ENCODE data around the gene TJP1.
"Not testable (repeated sequence)": the region's sequence is repeated elsewhere in the genome, so short reads cannot be mapped to it uniquely, and the experiment has no call there.

Gene TJP1

DNA sequence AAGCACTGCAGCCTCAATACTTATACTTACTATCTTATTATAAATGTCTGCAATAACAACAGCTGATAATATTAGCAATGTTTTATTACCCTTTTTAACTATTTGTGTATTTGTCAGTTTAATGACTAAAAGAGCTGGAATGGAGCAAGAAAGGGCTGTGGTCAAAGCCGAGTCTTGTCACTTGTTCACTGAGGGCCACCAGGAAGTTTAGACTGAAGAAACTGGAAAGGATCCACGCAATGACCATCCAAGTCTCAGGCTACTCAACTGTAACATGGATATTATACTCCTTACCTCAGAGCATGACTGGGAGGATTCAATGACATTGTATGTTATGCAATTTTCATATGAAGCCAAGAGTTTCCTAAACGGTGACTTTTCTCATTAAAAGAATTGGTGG, 90.4 kb downstream of the TJP1 start:
- TF ChIP-seq, protein P1, sequence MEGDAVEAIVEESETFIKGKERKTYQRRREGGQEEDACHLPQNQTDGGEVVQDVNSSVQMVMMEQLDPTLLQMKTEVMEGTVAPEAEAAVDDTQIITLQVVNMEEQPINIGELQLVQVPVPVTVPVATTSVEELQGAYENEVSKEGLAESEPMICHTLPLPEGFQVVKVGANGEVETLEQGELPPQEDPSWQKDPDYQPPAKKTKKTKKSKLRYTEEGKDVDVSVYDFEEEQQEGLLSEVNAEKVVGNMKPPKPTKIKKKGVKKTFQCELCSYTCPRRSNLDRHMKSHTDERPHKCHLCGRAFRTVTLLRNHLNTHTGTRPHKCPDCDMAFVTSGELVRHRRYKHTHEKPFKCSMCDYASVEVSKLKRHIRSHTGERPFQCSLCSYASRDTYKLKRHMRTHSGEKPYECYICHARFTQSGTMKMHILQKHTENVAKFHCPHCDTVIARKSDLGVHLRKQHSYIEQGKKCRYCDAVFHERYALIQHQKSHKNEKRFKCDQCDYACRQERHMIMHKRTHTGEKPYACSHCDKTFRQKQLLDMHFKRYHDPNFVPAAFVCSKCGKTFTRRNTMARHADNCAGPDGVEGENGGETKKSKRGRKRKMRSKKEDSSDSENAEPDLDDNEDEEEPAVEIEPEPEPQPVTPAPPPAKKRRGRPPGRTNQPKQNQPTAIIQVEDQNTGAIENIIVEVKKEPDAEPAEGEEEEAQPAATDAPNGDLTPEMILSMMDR (IDR thresholded peaks at IDR 0.05; ENCODE audit: insufficient read depth, low read depth, low read length, missing control alignments) = no peak
- H3K4me3 ChIP-seq (ENCODE audit: low read length) = no peak overlapping the region

DNA sequence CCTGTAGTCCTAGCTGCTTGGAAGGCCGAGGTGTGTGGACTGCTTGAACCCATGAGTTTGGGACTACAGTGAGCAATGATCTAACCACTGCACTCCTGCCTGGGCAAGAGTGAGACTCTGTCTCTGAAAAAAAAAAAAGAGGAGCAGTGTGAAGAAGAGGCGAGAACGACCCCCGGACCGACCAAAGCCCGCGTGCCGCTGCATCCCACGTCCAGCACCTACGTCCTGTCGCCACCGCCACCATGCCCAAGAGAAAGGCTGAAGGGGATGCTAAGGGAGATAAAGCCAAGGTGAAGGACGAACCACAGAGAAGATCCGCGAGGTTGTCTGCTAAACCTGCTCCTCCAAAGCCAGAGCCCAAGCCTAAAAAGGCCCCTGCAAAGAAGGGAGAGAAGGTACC, 91.8 kb downstream of the TJP1 start:
- not testable (repeated sequence) for DNase-seq (ENCODE audit: low read depth); H3K4me3 ChIP-seq (ENCODE audit: low read length)

More for the DNA sequence above, 90.4 kb downstream of the TJP1 start:
- no peak for DNase-seq (ENCODE audit: low read depth)

DNA sequence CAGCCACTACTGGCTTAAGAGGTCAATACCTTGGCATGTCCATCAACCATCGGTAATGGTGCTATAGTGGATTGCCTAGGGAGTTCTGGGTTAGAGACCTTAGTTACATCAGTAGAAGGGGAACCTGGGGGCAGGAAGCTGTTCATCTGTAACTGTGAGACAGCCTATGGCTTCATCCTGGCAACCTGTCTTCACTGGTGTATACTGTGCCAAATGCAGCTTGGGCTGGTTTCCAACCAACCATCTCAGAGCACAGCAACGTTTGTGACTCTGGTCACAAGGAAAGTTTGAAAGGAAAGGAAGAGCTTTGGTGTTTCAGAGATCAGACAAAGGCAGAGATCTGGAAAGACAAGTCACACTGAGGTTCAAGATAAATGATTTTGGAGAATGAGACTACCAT, 93.8 kb downstream of the TJP1 start:
- no peak overlapping the region for H3K4me3 ChIP-seq (ENCODE audit: low read length)
- TF ChIP-seq, protein P1 (IDR thresholded peaks at IDR 0.05; ENCODE audit: insufficient read depth, low read depth, low read length, missing control alignments) = no peak
- DNase-seq (ENCODE audit: low read depth) = no peak

DNA sequence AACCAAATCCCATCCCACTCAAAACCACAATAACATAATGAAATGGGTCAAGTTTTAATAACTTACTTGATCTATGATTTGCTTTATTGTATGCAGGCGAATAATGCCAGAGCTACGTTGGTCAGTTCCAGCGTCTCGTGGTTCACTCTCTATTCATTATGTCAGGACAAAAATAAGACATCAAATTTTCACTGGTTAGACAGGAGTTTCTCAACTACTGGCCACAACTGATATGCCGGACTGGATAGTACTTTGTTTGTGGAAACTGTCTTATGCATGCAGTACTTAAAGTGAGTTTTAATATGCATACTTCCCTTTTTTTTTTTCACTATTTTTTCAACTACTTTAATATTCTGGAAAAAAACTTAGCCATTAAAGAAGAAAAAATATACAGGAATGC, 94.4 kb downstream of the TJP1 start:
- no peak overlapping the region for H3K4me3 ChIP-seq (ENCODE audit: low read length)
- TF ChIP-seq, protein P1 (IDR thresholded peaks at IDR 0.05; ENCODE audit: insufficient read depth, low read depth, low read length, missing control alignments) = no peak
- DNase-seq (ENCODE audit: low read depth) = no peak

DNA sequence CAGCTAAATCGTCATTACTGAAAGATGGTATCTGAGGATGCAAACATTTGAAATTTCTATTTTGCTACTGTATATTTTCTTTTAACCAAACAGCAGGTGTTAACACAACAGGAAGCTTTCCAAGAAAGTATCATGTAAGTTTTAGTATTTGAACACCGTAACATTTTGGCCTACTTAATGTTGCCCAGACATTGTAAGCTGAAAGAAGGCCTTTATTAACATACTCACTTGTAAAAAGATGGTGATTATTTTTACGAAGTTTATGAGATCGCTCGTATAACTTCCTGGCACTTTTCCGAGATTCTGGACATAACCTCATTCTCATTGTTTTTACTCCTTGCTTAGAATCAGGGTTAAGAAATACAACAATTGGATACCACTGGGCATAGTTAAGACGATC, 95.7 kb downstream of the TJP1 start:
- TF ChIP-seq, protein P1 (IDR thresholded peaks at IDR 0.05; ENCODE audit: insufficient read depth, low read depth, low read length, missing control alignments) = no peak
- H3K4me3 ChIP-seq (ENCODE audit: low read length) = no peak overlapping the region
- no peak for DNase-seq (ENCODE audit: low read depth)

DNA sequence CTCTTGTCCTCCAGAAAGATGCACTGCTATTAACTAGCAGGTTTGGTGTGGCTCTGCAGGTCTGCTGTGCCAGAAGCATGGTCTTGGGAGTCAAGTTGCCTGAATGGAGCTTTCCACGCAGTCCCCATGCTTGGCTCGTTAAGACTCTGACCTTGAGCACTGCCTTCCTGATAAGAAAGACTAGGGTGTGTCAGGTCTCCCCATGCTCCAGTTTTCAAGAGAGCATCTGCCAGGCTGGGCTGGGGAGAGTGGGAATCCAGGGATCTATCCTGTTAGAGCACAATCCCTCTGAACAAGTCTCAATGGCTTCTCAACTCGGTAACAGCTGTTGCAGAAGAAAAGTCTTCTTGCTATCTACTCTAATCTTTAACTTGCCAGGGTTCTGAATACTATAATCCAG, 98.2 kb downstream of the TJP1 start:
- TF ChIP-seq, protein P1 (IDR thresholded peaks at IDR 0.05; ENCODE audit: insufficient read depth, low read depth, low read length, missing control alignments) = no peak
- no peak overlapping the region for H3K4me3 ChIP-seq (ENCODE audit: low read length)
- no peak for DNase-seq (ENCODE audit: low read depth)

DNA sequence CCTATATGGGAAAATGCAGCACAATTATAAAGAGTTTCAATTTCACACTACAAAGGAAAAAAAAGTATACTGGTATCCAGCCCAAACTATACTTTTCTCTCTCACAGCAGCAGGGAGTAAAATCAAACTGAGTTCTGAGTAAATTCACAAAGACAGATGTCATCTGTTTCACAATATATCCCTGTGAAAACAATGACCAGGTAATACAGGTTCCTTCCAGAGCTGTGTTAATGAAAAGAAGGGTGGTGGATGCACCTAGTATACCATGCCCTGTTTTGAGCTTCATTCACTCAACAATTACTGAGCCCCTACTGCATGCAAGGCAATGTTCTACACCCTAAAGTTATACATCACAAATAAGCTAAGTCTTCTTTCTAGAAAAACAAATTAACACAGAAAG, 108.5 kb downstream of the TJP1 start:
- H3K4me3 ChIP-seq (ENCODE audit: low read length) = no peak overlapping the region
- DNase-seq (ENCODE audit: low read depth) = no peak
- TF ChIP-seq, protein P1 (IDR thresholded peaks at IDR 0.05; ENCODE audit: insufficient read depth, low read depth, low read length, missing control alignments) = no peak
